Measurements from ENCODE around the gene ADRA1B. TPM values are rescaled to one million over a fixed set of nuclear protein-coding genes. Genes with fewer than 3 reads are reported as not detected.
A peak's percentile ranks its signal among the peaks of the same experiment; 100 is the strongest.

The ADRA1B gene
- not detected for total RNA-seq

GRCh38 chr5:159915904-159916840, at the start of gene ADRA1B:
ADRA1B (plus strand) TSS chr5:159916482; CDS start chr5:159916906, 424 bp downstream.
- Mint-ChIP-seq H3K27me3 (ENCODE audit: low read depth) (peaks cover 40% of the 10 kb centered on the region), H3K36me3 (ENCODE audit: low read depth) (no peaks in the 10 kb centered on the region), H3K4me1 (ENCODE audit: low read depth) (peaks cover 6% of the 10 kb centered on the region), H3K4me3 (no peak within 1 kb of the TSS), H3K27ac (no peak within 1 kb of the TSS), H3K9me3 (ENCODE audit: insufficient read depth) (no peaks in the 10 kb centered on the region)
- ATAC-seq (peak; percentile 90), DNase-seq (peak; percentile 44)
- CTCF ChIA-PET, result interaction anchor here (0.9 kb wide), 1 partner anchor 9 kb away, joined by 4 read pairs; no protein-coding TSS in a partner anchor
- POLR2A ChIA-PET, result no interaction called here

DNA sequence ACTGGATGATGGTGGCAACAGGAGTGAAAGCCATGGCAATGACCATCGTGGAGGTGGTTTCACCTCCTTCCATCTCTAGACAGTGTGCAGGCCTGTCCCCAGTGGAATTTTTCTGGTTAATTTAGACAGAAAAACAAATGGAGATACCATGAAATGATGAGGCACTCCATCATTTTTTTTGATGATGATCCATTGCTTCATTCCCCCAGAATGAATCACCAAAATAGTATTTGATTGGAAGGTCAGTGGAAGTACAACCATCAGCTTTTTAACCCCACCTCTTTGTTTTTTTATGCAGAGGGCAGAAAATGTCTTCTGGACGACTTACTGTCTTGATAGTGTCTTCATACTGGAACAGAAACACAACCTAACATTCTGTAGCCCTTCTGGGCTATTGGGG, 42.6 kb upstream of the ADRA1B start:
- H3K36me3 Mint-ChIP-seq (ENCODE audit: low read depth), result no peaks in the 10 kb centered on the region
- no peaks in the 10 kb centered on the region for H3K4me1 Mint-ChIP-seq (ENCODE audit: low read depth)
- H3K27ac Mint-ChIP-seq, result no peak overlapping the region
- no peak for DNase-seq
- H3K27me3 Mint-ChIP-seq (ENCODE audit: low read depth), result peaks cover 9% of the 10 kb centered on the region
- ATAC-seq, result no peak
- CTCF ChIA-PET, result no interaction called here
- POLR2A ChIA-PET, result interaction anchor here (0.6 kb wide), 1 partner anchor 12 kb away, joined by 4 read pairs; no protein-coding TSS in a partner anchor
- no peaks in the 10 kb centered on the region for H3K9me3 Mint-ChIP-seq (ENCODE audit: insufficient read depth)
- H3K4me3 Mint-ChIP-seq, result no peak overlapping the region

DNA sequence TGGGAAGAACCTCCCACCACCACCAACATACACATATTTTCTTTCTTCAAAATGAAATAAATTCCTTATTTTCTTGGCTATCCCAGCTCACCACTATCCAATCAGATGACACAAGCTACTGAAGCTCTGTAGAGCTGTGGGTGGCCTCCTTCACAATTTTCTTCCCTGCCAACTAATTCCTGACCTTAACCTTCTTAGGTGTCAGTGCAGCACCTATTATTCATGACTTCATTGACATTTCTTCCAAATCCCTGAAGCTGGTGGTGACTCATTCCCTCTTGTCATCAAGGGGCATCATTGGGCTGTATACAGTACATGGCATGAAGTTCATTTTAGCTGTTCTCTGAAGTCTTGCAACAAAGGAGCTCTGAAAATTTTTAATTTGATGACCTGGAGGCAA, 42.0 kb upstream of the ADRA1B start:
- CTCF ChIA-PET, result no interaction called here
- Mint-ChIP-seq H3K4me3 (no peak overlapping the region), H3K4me1 (ENCODE audit: low read depth) (no peaks in the 10 kb centered on the region), H3K9me3 (ENCODE audit: insufficient read depth) (no peaks in the 10 kb centered on the region), H3K27me3 (ENCODE audit: low read depth) (peaks cover 9% of the 10 kb centered on the region), H3K27ac (no peak overlapping the region), H3K36me3 (ENCODE audit: low read depth) (no peaks in the 10 kb centered on the region)
- POLR2A ChIA-PET, result interaction anchor here (0.6 kb wide), 1 partner anchor 12 kb away, joined by 4 read pairs; no protein-coding TSS in a partner anchor
- DNase-seq (no peak), ATAC-seq (no peak)

GRCh38 chr5:159877016-159877415, 39.3 kb upstream of the ADRA1B start:
- CTCF ChIA-PET, result no interaction called here
- Mint-ChIP-seq H3K9me3 (ENCODE audit: insufficient read depth) (no peaks in the 10 kb centered on the region), H3K27ac (no peak overlapping the region), H3K4me3 (no peak overlapping the region), H3K36me3 (ENCODE audit: low read depth) (no peaks in the 10 kb centered on the region), H3K27me3 (ENCODE audit: low read depth) (peaks cover 10% of the 10 kb centered on the region), H3K4me1 (ENCODE audit: low read depth) (no peaks in the 10 kb centered on the region)
- POLR2A ChIA-PET, result no interaction called here
- ATAC-seq (no peak), DNase-seq (no peak)

DNA sequence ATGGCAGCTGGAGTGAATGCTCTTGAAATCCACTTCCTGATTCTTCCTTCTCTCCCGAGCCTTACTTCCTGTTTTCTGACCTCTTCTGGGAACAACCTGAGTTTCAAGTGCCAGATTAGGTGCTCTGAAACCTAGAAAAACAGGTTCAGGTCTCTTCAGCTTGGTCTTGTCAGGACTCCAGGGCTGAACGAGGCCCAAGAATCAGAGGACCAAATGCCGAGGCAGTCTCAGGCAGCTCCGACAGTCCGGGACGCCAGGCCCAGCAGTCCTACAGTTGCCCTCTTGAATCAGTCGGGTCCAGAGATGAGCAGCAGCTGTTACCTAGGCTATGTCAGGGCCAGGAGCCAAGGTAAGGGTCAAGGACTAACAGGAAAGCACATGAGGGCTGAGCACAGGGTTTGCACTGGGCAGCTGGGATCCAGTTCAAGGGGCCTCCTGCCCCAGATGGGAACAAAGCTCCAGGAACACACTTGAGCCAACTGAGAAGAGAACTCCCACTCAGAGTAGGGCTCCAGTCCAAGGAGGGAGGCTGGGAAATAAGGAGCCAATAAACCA, 38.3 kb upstream of the ADRA1B start:
- ATAC-seq, result no peak
- CTCF ChIA-PET, result no interaction called here

DNA sequence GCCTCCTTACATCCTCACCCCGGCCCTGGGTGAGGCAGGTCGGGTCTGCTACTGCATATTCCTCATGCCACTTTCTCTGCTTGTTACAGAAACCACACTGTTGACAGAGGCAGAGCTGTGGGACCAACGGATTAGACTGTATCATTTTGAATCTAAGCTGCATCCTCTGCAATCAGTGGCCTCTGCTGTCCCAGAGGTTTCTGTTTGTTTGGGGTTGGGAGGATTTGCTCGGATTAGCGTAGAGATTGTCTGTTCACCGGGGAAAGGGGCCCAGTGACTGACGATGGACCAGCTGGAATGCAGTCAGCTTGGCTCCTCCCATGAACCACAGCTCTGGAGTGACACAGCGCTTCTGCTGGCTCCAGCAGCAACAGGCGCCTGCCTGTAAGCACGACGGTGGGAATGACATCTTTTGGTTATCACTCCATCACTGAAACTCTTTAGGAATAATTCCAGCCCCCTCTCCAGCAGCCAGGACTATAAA, 37.3 kb upstream of the ADRA1B start:
- ChIA-PET POLR2A (no interaction called here), CTCF (no interaction called here)
- Mint-ChIP-seq H3K27me3 (ENCODE audit: low read depth) (peaks cover 8% of the 10 kb centered on the region), H3K4me1 (ENCODE audit: low read depth) (no peaks in the 10 kb centered on the region), H3K36me3 (ENCODE audit: low read depth) (no peaks in the 10 kb centered on the region), H3K4me3 (no peak overlapping the region), H3K9me3 (ENCODE audit: insufficient read depth) (no peaks in the 10 kb centered on the region), H3K27ac (no peak overlapping the region)
- DNase-seq (no peak), ATAC-seq (no peak)

More for the DNA sequence above, 38.3 kb upstream of the ADRA1B start:
- no peak for DNase-seq
- H3K4me1 Mint-ChIP-seq (ENCODE audit: low read depth), result no peaks in the 10 kb centered on the region
- no peaks in the 10 kb centered on the region for H3K9me3 Mint-ChIP-seq (ENCODE audit: insufficient read depth)
- H3K27me3 Mint-ChIP-seq (ENCODE audit: low read depth), result peaks cover 8% of the 10 kb centered on the region
- POLR2A ChIA-PET, result no interaction called here
- H3K36me3 Mint-ChIP-seq (ENCODE audit: low read depth), result no peaks in the 10 kb centered on the region
- H3K4me3 Mint-ChIP-seq, result no peak overlapping the region
- H3K27ac Mint-ChIP-seq, result no peak overlapping the region

DNA sequence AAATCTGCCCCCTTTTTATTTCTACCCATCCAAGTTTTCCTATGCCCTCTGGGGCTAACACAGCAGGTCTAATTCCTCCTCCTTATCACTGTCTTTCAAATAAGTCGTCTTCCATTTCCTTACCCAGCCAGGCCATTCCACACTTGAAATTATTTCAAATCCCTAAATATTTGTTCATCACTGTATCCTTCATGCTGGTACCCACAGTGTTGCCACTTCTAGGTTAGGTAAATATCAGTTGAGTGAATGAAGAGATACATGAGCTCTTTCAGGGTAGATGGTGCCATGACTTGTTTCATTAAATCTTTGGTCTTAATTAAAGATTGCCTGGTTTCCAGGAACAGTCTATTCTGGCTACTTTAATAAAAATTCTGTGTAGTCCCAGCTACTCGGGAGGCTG, 35.6 kb upstream of the ADRA1B start:
- ATAC-seq, result no peak
- Mint-ChIP-seq H3K4me3 (no peak overlapping the region), H3K4me1 (ENCODE audit: low read depth) (no peaks in the 10 kb centered on the region), H3K27me3 (ENCODE audit: low read depth) (peaks cover 8% of the 10 kb centered on the region), H3K27ac (no peak overlapping the region), H3K36me3 (ENCODE audit: low read depth) (no peaks in the 10 kb centered on the region), H3K9me3 (ENCODE audit: insufficient read depth) (no peaks in the 10 kb centered on the region)
- POLR2A ChIA-PET, result interaction anchor here (0.5 kb wide), 1 partner anchor 18 kb away, joined by 3 read pairs; no protein-coding TSS in a partner anchor
- CTCF ChIA-PET, result no interaction called here
- DNase-seq, result no peak

DNA sequence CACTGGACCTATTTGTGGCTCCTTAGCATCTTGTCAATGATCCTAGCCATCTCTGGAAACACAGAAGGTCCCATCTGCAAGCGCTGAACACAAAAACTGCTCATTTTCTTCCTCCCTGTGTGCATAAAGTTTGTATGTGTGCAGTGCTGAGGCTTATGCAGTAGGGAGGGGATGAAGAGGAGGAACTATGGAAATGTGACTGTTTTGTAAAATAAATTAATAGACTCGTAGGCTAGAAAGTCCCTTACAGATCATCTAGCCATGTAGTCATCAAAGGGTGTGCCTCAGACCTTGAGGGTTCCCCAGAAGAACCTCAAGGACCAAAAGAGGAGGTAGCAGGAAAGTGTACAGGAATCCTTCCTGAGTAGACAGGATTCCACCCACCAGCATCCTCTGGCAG, 34.3 kb upstream of the ADRA1B start:
- Mint-ChIP-seq H3K27ac (no peak overlapping the region), H3K9me3 (ENCODE audit: insufficient read depth) (no peaks in the 10 kb centered on the region), H3K36me3 (ENCODE audit: low read depth) (no peaks in the 10 kb centered on the region), H3K4me3 (no peak overlapping the region), H3K4me1 (ENCODE audit: low read depth) (no peaks in the 10 kb centered on the region), H3K27me3 (ENCODE audit: low read depth) (peaks cover 8% of the 10 kb centered on the region)
- ATAC-seq (no peak), DNase-seq (no peak)
- ChIA-PET POLR2A (no interaction called here), CTCF (no interaction called here)

- ChIA-PET POLR2A (no interaction called here), CTCF (no interaction called here)
- ATAC-seq (no peak), DNase-seq (no peak)
- Mint-ChIP-seq H3K27me3 (ENCODE audit: low read depth) (peaks cover 5% of the 10 kb centered on the region), H3K4me1 (ENCODE audit: low read depth) (no peaks in the 10 kb centered on the region), H3K9me3 (ENCODE audit: insufficient read depth) (no peaks in the 10 kb centered on the region), H3K36me3 (ENCODE audit: low read depth) (no peaks in the 10 kb centered on the region), H3K4me3 (no peak overlapping the region), H3K27ac (no peak overlapping the region)
Observed at GRCh38 chr5:159883522-159883950, 32.7 kb upstream of the ADRA1B start.

DNA sequence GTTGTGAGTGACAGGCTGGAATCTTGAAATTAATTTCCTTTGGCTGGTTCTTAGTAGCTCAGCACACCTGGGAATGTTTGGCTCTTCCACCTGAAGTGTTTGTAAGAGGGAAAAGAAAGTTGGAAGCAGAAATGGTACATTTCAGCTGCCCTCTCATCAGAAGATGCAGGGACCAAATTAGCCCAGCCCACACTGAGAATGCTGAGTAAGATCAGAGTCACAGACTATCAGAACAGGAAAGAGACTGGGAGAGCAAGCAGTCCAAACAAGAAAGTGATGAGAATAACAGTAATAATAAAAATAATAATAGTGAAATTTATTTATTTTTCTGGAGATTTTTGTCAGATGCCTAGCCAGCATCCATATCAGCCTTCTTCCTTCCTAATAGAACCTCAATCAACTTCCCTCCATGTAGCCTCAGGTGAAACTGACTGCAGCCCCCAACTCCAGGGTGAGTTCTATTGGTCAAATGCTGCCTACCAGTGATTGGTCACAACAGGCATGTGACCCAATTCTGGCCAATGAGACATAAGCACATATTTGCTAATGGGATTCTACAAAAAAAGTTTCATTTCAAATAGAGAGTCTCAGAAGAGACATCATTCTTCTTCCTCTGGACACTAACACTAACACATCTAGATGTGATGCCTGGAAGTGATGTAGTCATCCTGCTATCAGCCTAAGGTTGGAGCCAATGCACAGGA, 31.2 kb upstream of the ADRA1B start:
- no peak overlapping the region for H3K27ac Mint-ChIP-seq
- no peaks in the 10 kb centered on the region for H3K9me3 Mint-ChIP-seq (ENCODE audit: insufficient read depth)
- H3K4me3 Mint-ChIP-seq, result no peak overlapping the region
- H3K36me3 Mint-ChIP-seq (ENCODE audit: low read depth), result no peaks in the 10 kb centered on the region
- H3K27me3 Mint-ChIP-seq (ENCODE audit: low read depth), result peaks cover 7% of the 10 kb centered on the region
- DNase-seq (no peak), ATAC-seq (no peak)
- POLR2A ChIA-PET, result no interaction called here
- CTCF ChIA-PET, result no interaction called here
- no peaks in the 10 kb centered on the region for H3K4me1 Mint-ChIP-seq (ENCODE audit: low read depth)

DNA sequence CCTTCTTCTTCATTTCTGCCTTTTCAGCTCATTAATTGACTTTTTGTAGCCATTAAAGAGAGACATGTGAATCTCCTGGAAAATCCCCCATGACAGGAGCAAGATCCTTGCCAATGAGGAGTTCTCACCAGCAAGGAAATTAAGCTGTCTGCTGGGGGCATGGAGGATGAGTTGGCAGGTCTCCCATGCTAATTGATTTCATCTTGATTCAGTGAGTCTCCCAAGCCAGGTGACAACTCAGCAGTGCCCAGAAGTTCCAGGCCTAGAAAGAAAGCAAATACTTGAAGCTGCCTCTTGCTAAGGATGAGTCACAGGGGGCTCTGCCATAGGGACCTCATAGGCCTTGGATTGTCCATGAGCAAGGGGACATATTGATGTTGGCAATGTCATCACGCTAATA, 30.0 kb upstream of the ADRA1B start:
- Mint-ChIP-seq H3K4me1 (ENCODE audit: low read depth) (no peaks in the 10 kb centered on the region), H3K36me3 (ENCODE audit: low read depth) (no peaks in the 10 kb centered on the region), H3K27me3 (ENCODE audit: low read depth) (peaks cover 6% of the 10 kb centered on the region), H3K27ac (no peak overlapping the region), H3K9me3 (ENCODE audit: insufficient read depth) (no peaks in the 10 kb centered on the region), H3K4me3 (no peak overlapping the region)
- DNase-seq (no peak), ATAC-seq (no peak)
- ChIA-PET POLR2A (no interaction called here), CTCF (interaction anchor here (0.5 kb wide), 1 partner anchor 76 kb away, joined by 3 read pairs; no protein-coding TSS in a partner anchor)

DNA sequence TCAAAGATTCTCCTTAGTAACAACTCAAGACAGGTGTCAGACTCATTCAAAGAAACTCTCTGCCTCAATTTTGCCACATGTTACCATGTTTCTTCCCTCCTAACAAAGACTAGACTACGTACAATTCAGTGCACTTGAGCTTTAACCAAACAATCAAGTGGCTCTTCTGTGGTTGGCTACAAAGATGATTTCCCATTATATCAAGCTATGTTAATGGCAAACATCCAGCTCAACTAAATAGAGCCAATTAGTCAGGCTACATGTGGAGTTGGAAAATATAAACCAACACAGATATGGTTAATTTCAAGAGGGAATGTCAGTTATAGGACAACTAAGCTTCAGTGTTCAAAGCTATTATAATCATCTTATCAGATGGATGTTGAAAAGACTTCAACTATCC, 29.2 kb upstream of the ADRA1B start:
- CTCF ChIA-PET, result no interaction called here
- no peak overlapping the region for H3K27ac Mint-ChIP-seq
- no peaks in the 10 kb centered on the region for H3K9me3 Mint-ChIP-seq (ENCODE audit: insufficient read depth)
- no peak for ATAC-seq
- no peak for DNase-seq
- POLR2A ChIA-PET, result no interaction called here
- no peak overlapping the region for H3K4me3 Mint-ChIP-seq
- peaks cover 4% of the 10 kb centered on the region for H3K27me3 Mint-ChIP-seq (ENCODE audit: low read depth)
- no peaks in the 10 kb centered on the region for H3K4me1 Mint-ChIP-seq (ENCODE audit: low read depth)
- H3K36me3 Mint-ChIP-seq (ENCODE audit: low read depth), result no peaks in the 10 kb centered on the region
